ENCODE results near the gene PCP2.

GRCh38 chr19:7602935-7603497, 30.5 kb downstream of the PCP2 start:
- TF ChIP-seq POLR2A (IDR thresholded peaks at IDR 0.05) (no peak), CTCF (IDR thresholded peaks at IDR 0.05 in 4 of 5, conservative IDR thresholded peaks at IDR 0.05 in 1 of 5) (no peak)

Measured in gastrocnemius medialis (tissue), 4 donors.